Measurements from ENCODE around the gene VGF. TPM values are rescaled to one million over a fixed set of nuclear protein-coding genes. Genes with fewer than 3 reads are reported as not detected.

Gene VGF
- 4.2 and 4.4 TPM in 2 replicates for total RNA-seq (ENCODE audit: low replicate concordance)
- long read RNA-seq, result 0 reads

- no peaks in the 10 kb centered on the region for H3K36me3 Mint-ChIP-seq
- no peak for TF ChIP-seq CTCF (conservative IDR thresholded peaks at IDR 0.05)
- peak within 1 kb of the TSS; percentile 86 for H3K4me3 Mint-ChIP-seq
- peaks cover 59% of the 10 kb centered on the region for H3K27me3 Mint-ChIP-seq
- H3K27ac Mint-ChIP-seq, result peak within 1 kb of the TSS; percentile 74
- DNase-seq (ENCODE audit: extremely low spot score, unreplicated experiment), result peak; percentile 93
- H3K9me3 Mint-ChIP-seq, result no peaks in the 10 kb centered on the region
- H3K4me1 Mint-ChIP-seq (ENCODE audit: unreplicated experiment), result peaks cover 35% of the 10 kb centered on the region
These were observed at the start of gene VGF for GRCh38 chr7:101165075-101165957. Gene VGF (minus strand): TSS chr7:101165569. CDS start chr7:101164843, 726 bp downstream.

GRCh38 chr7:101212014-101212413, 46.6 kb upstream of the VGF start:
- peaks cover 3% of the 10 kb centered on the region for H3K36me3 Mint-ChIP-seq

GRCh38 chr7:101211501-101211900, 46.1 kb upstream of the VGF start:
- Mint-ChIP-seq H3K27me3 (no peaks in the 10 kb centered on the region), H3K4me3 (no peak overlapping the region), H3K36me3 (peaks cover 3% of the 10 kb centered on the region), H3K4me1 (ENCODE audit: unreplicated experiment) (peaks cover 4% of the 10 kb centered on the region), H3K9me3 (no peaks in the 10 kb centered on the region), H3K27ac (no peak overlapping the region)
- DNase-seq (ENCODE audit: extremely low spot score, unreplicated experiment), result no peak
- no peak for TF ChIP-seq CTCF (conservative IDR thresholded peaks at IDR 0.05)

More at GRCh38 chr7:101212014-101212413, 46.6 kb upstream of the VGF start:
- Mint-ChIP-seq H3K9me3 (no peaks in the 10 kb centered on the region), H3K4me1 (ENCODE audit: unreplicated experiment) (peaks cover 9% of the 10 kb centered on the region), H3K4me3 (no peak overlapping the region), H3K27me3 (no peaks in the 10 kb centered on the region), H3K27ac (no peak overlapping the region)
- no peak for DNase-seq (ENCODE audit: extremely low spot score, unreplicated experiment)
- no peak for TF ChIP-seq CTCF (conservative IDR thresholded peaks at IDR 0.05)

- no peak for TF ChIP-seq CTCF (conservative IDR thresholded peaks at IDR 0.05)
- Mint-ChIP-seq H3K9me3 (no peaks in the 10 kb centered on the region), H3K27me3 (no peaks in the 10 kb centered on the region), H3K36me3 (peaks cover 3% of the 10 kb centered on the region), H3K4me3 (no peak overlapping the region), H3K4me1 (ENCODE audit: unreplicated experiment) (no peaks in the 10 kb centered on the region), H3K27ac (no peak overlapping the region)
- no peak for DNase-seq (ENCODE audit: extremely low spot score, unreplicated experiment)
These were observed 44.8 kb upstream of the VGF start for GRCh38 chr7:101210143-101210542.

GRCh38 chr7:101208794-101209193, 43.4 kb upstream of the VGF start:
- Mint-ChIP-seq H3K4me3 (no peak overlapping the region), H3K36me3 (no peaks in the 10 kb centered on the region), H3K27me3 (peaks cover 7% of the 10 kb centered on the region), H3K9me3 (no peaks in the 10 kb centered on the region), H3K4me1 (ENCODE audit: unreplicated experiment) (no peaks in the 10 kb centered on the region), H3K27ac (no peak overlapping the region)
- no peak for TF ChIP-seq CTCF (conservative IDR thresholded peaks at IDR 0.05)
- no peak for DNase-seq (ENCODE audit: extremely low spot score, unreplicated experiment)
